PC-9 (cell line): ENCODE data around the gene ETS1. TPM values are rescaled to one million over a fixed set of nuclear protein-coding genes. Genes with fewer than 3 reads are reported as not detected.

Experiments used
- BruUV-seq: library from RNA; stranded (reverse); fragments of 400-500 nt; replicated peaks from 2 replicates; lab custom pipeline; 2021; lab: Mats Ljungman, UMichigan
- CTCF ChIA-PET: fragments of 300-600 bp; sonication (Branson Sonifier 250); formaldehyde crosslinking; loops from one replicate; lab custom pipeline; 2022; ENCODE audit warnings: antibody characterized with exemption; lab: Charles Lee
- POLR2A ChIA-PET: fragments of 300-600 bp; sonication (Branson Sonifier 250); formaldehyde crosslinking; loops from one replicate; lab custom pipeline; 2022; ENCODE audit warnings: antibody characterized with exemption; ENCODE audit not compliant: unreplicated experiment; lab: Charles Lee
- DNase-seq, 2 experiments: peaks; one replicate each; pipeline versions ENCODE4 v3.0.0 to v3.0.0-alpha.2; 2015 to 2022; ENCODE audit warnings: mixed read lengths in 1 of 2
- H2AFZ ChIP-seq: fragments of 200-600 bp; sonication (generic); 2 replicates; pipeline ENCODE4 v1.8.1; 2017; ENCODE audit warnings: antibody characterized with exemption
- H3F3A ChIP-seq: fragments of 200-600 bp; sonication (generic); 2 replicates; pipeline ENCODE4 v1.8.1; 2017; ENCODE audit warnings: antibody characterized with exemption, mild to moderate bottlenecking, low read depth; ENCODE audit not compliant: insufficient read depth
- H3K27ac ChIP-seq: fragments of 200-600 bp; sonication (generic); 2 replicates; pipeline ENCODE4 v1.6.1; 2016; ENCODE audit warnings: mixed run types
- H3K27me3 ChIP-seq: fragments of 200-600 bp; sonication (generic); 2 replicates; pipeline ENCODE4 v1.6.1; 2016; ENCODE audit warnings: low read depth, mixed run types; ENCODE audit not compliant: insufficient read depth
- H3K36me3 ChIP-seq: fragments of 200-600 bp; sonication (generic); 2 replicates; pipeline ENCODE4 v1.6.1; 2016; ENCODE audit warnings: low read depth, mixed run types
- H3K4me1 ChIP-seq: fragments of 200-600 bp; sonication (generic); replicated peaks from 2 replicates; pipeline ENCODE4 v1.6.1; 2016; ENCODE audit warnings: mixed run types; ENCODE audit not compliant: insufficient read depth
- H3K4me2 ChIP-seq: fragments of 200-600 bp; sonication (generic); 2 replicates; pipeline ENCODE4 v1.6.1; 2017; ENCODE audit warnings: mixed run types
- H3K4me3 ChIP-seq: fragments of 200-600 bp; sonication (generic); 2 replicates; pipeline ENCODE4 v1.6.1; 2016; ENCODE audit warnings: mixed run types
- H3K79me2 ChIP-seq: fragments of 200-600 bp; sonication (generic); 2 replicates; pipeline ENCODE4 v1.6.1; 2017; ENCODE audit warnings: low read depth, mixed run types
- H3K9me2 ChIP-seq: fragments of 200-600 bp; sonication (generic); 2 replicates; pipeline ENCODE4 v1.8.1; 2017; ENCODE audit warnings: mild to moderate bottlenecking; ENCODE audit not compliant: insufficient read depth
- H3K9me3 ChIP-seq: fragments of 200-600 bp; sonication (generic); 2 replicates; pipeline ENCODE4 v1.8.1; 2016; ENCODE audit warnings: low read depth; ENCODE audit not compliant: insufficient read depth
- H4K20me1 ChIP-seq: fragments of 200-600 bp; sonication (generic); 2 replicates; pipeline ENCODE4 v1.8.1; 2017; ENCODE audit not compliant: insufficient read depth
- EZH2 ChIP-seq: fragments of 200-600 bp; sonication (generic); IDR thresholded peaks from 2 replicates; pipeline ENCODE4 v1.8.0; 2017; ENCODE audit warnings: antibody characterized with exemption, low read depth
- intact Hi-C: fragments of 100-400 bp; cut with micrococcal nuclease; formaldehyde crosslinking; loops from one replicate; pipeline ENCODE4 v1.10.0; 2022; ENCODE audit not compliant: unreplicated experiment
- total RNA-seq: library from RNA; stranded (reverse); gene quantifications from 2 replicates; pipeline ENCODE4 v1.2.3, GENCODE V29; 2021
- TF ChIP-seq, protein P1 (sequence below): fragments of 200-600 bp; sonication (generic); conservative IDR thresholded peaks from 2 replicates; pipeline ENCODE4 v1.6.1; 2017; ENCODE audit warnings: mixed run types, antibody characterized with exemption, mild to moderate bottlenecking, moderate library complexity

The ETS1 gene
- total RNA-seq, 1 experiment from 2014 or later = 23.3 TPM

DNA sequence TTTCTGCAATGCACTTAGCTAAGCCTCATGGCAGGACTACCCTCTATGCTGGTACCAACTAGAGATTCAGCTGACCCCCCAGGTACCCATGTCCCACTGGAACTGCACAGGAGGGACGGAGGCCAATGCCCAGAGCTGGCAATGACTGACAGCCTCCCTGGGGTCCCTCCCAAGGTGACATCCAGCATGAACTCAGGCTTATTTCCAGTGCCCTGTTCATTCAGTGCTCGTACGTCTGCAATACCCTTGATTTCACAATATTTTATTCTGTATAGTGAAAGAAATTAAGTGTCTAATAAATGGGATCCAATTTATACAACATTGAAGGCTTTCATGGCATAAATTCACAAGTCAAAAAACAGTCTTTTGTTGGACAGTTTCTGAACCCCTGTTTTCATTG, 20.2 kb downstream of the ETS1 start:
- POLR2A ChIA-PET = no interaction called here
- Histone ChIP-seq H3F3A (no peaks in the 10 kb centered on the region), H3K4me2 (no peak overlapping the region), H3K27ac (no peak overlapping the region), H2AFZ (no peak overlapping the region), H4K20me1 (no peaks in the 10 kb centered on the region), H3K4me3 (no peak overlapping the region), H3K4me1 (no peaks in the 10 kb centered on the region), H3K27me3 (no peaks in the 10 kb centered on the region), H3K9me3 (no peaks in the 10 kb centered on the region), H3K79me2 (no peaks in the 10 kb centered on the region), H3K9me2 (no peaks in the 10 kb centered on the region), H3K36me3 (no peaks in the 10 kb centered on the region)
- intact Hi-C loops = no loop called here
- TF ChIP-seq, protein P1, sequence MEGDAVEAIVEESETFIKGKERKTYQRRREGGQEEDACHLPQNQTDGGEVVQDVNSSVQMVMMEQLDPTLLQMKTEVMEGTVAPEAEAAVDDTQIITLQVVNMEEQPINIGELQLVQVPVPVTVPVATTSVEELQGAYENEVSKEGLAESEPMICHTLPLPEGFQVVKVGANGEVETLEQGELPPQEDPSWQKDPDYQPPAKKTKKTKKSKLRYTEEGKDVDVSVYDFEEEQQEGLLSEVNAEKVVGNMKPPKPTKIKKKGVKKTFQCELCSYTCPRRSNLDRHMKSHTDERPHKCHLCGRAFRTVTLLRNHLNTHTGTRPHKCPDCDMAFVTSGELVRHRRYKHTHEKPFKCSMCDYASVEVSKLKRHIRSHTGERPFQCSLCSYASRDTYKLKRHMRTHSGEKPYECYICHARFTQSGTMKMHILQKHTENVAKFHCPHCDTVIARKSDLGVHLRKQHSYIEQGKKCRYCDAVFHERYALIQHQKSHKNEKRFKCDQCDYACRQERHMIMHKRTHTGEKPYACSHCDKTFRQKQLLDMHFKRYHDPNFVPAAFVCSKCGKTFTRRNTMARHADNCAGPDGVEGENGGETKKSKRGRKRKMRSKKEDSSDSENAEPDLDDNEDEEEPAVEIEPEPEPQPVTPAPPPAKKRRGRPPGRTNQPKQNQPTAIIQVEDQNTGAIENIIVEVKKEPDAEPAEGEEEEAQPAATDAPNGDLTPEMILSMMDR = no peak
- no peak for TF ChIP-seq EZH2
- CTCF ChIA-PET = no interaction called here
- no TSS peak for BruUV-seq
- no peak for DNase-seq

DNA sequence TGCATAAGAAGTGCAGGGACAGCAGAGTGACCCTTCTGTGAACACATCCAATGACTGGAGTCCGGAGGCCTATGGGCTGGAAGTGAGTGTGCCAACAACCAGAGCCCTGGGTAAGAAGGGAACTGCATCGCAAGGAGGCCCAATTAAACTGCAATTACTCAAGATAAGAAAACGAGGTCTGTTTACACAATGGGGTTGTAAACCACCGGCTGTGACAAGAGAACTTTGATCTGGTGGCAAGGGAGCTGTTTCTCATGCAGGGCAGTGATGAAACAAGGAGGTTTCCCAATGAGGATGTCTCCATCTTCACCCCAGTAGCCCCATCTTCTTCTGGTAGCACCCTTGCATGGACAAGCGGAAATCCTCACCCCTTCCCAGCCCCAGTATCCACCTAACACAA, 21.5 kb downstream of the ETS1 start:
- no TSS peak for BruUV-seq
- TF ChIP-seq, protein P1 = no peak
- no peak for TF ChIP-seq EZH2
- Histone ChIP-seq H3K4me1 (no peaks in the 10 kb centered on the region), H3K27ac (no peak overlapping the region), H3K4me2 (no peak overlapping the region), H4K20me1 (no peaks in the 10 kb centered on the region), H2AFZ (no peak overlapping the region), H3K9me2 (no peaks in the 10 kb centered on the region), H3K4me3 (no peak overlapping the region), H3K36me3 (no peaks in the 10 kb centered on the region), H3F3A (no peaks in the 10 kb centered on the region), H3K79me2 (no peaks in the 10 kb centered on the region), H3K27me3 (no peaks in the 10 kb centered on the region), H3K9me3 (no peaks in the 10 kb centered on the region)
- CTCF ChIA-PET = no interaction called here
- POLR2A ChIA-PET = no interaction called here
- DNase-seq = no peak
- intact Hi-C loops = no loop called here

- no peak for DNase-seq
- H3K4me2 ChIP-seq = no peak overlapping the region
- no peaks in the 10 kb centered on the region for H3K9me2 ChIP-seq
- no peaks in the 10 kb centered on the region for H3K36me3 ChIP-seq
- H3K79me2 ChIP-seq = no peaks in the 10 kb centered on the region
- no peak for TF ChIP-seq EZH2
- TF ChIP-seq, protein P1 = no peak
- H3K4me1 ChIP-seq = no peaks in the 10 kb centered on the region
- no peaks in the 10 kb centered on the region for H3F3A ChIP-seq
- no peak overlapping the region for H2AFZ ChIP-seq
- no peaks in the 10 kb centered on the region for H4K20me1 ChIP-seq
- ChIA-PET POLR2A (no interaction called here), CTCF (no interaction called here)
- no peak overlapping the region for H3K4me3 ChIP-seq
- no TSS peak for BruUV-seq
- intact Hi-C loops = no loop called here
- H3K27ac ChIP-seq = no peak overlapping the region
- H3K27me3 ChIP-seq = no peaks in the 10 kb centered on the region
- H3K9me3 ChIP-seq = no peaks in the 10 kb centered on the region
These were observed 22.6 kb downstream of the ETS1 start for GRCh38 chr11:128564642-128565245.
